ENCODE results near the gene TF.
A peak's percentile ranks its signal among the peaks of the same experiment; 100 is the strongest.

Gene TF

DNA sequence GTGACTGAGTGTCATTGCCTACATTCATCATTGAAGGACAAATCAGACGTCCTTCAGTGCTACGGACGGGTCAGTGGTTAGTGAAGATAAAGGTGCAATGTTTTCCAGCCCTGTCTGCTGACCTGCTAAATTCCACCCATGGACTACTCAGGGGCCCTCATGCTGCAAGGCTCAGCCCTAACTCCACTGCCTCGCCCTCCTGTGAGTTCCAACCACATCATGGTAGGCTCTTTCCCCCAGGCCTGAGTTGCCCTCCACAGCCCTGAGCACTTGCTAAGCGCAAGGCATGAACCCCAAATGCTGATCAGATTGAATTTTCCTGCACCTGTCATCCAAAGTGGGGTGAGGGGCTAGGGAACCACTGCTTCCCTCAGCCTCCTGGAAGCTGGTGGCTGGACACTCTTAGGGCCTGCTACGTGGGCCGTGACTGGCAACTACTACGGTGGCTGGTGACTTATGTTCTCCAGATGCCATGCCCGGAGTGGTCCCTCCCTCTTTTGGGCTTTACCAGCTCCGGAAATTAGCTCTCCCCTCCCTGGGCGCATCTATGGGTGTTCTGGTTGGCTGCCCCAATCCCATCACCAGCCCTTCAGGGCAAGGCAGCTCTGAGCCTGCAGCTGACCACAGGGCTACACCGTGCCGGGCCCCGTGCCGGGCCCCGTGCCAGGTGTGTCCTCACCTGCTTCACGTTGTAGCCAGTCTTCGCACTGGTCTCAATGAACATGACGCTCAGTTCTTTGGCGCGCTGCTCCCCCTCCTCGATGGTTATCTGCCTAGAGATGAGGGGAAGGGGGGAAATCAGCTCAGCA, 91.5 kb downstream of the TF start:
- DNase-seq = no peak

DNA sequence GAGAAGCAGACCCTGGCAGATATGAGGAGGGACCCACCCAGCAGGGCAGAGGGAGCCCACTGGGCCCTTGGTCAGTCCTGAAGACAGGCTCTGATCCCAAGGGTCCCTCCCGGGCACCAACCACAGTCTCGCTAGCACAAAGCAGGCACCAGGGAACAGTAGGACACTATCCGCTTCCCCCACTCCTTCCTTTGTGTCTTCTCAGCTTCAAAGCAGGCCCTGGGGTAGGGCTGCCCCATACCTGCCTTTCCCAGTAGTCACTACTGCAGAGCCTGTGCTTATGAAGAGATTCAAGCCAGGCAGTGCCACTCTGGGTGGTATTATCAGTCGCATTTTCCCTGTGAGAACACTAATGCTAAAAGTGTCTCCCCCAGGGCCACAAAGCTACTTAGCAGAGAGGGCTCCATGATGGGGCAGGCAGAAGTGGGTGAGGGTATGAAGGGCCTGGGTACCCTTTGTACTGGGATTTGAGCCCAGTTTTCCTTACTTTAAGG, 92.2 kb downstream of the TF start:
- no peak for DNase-seq

- no peak for DNase-seq
Measured at GRCh38 chr3:133838916-133839800, 93.0 kb downstream of the TF start.

GRCh38 chr3:133840055-133840737, 94.0 kb downstream of the TF start:
- DNase-seq = no peak

- no peak for DNase-seq
Measured at GRCh38 chr3:133840767-133841166, 94.6 kb downstream of the TF start.

- DNase-seq = no peak
Measured at GRCh38 chr3:133841196-133841595, 95.0 kb downstream of the TF start.

- no peak for DNase-seq
Measured at GRCh38 chr3:133842158-133842557, 96.0 kb downstream of the TF start.

GRCh38 chr3:133843634-133844033, 97.4 kb downstream of the TF start:
- DNase-seq = peak; percentile 36

- DNase-seq = no peak
Measured at GRCh38 chr3:133845127-133845526, 98.9 kb downstream of the TF start.
